SJCRH30 (cell line): ENCODE measurements around the gene MAP4K3. TPM values are rescaled to one million over a fixed set of nuclear protein-coding genes. Genes with fewer than 3 reads are reported as not detected.

ENCODE experiments used
- DNase-seq, 2 experiments: peaks; one replicate each; pipeline ENCODE4 v3.0.0-alpha.2; 2015 to 2020
- H3K27ac ChIP-seq: fragments of 250-450 bp; sonication (Bioruptor Pico); 2 replicates; pipeline ENCODE4 v1.5.1; 2020; ENCODE audit warnings: mild to moderate bottlenecking, moderate library complexity
- H3K27me3 ChIP-seq: fragments of 250-450 bp; sonication (Bioruptor Pico); 2 replicates; pipeline ENCODE4 v1.5.1; 2020; ENCODE audit warnings: mild to moderate bottlenecking, moderate library complexity
- H3K36me3 ChIP-seq: fragments of 250-450 bp; sonication (Bioruptor Pico); 2 replicates; pipeline ENCODE4 v1.5.1; 2020; ENCODE audit warnings: mild to moderate bottlenecking, moderate library complexity
- H3K4me1 ChIP-seq: fragments of 250-450 bp; sonication (Bioruptor Pico); 2 replicates; pipeline ENCODE4 v1.5.1; 2020; ENCODE audit warnings: mild to moderate bottlenecking, moderate library complexity
- H3K4me3 ChIP-seq: fragments of 250-450 bp; sonication (Bioruptor Pico); 2 replicates; pipeline ENCODE4 v1.5.1; 2020; ENCODE audit warnings: mild to moderate bottlenecking, moderate library complexity
- H3K9me3 ChIP-seq: fragments of 250-450 bp; sonication (Bioruptor Pico); replicated peaks from 2 replicates; pipeline ENCODE4 v1.5.1; 2020; ENCODE audit warnings: mild to moderate bottlenecking, moderate library complexity
- total RNA-seq: library from RNA; depleted of rRNA; stranded (reverse); fragments of >200 nt; shearing (Covaris generic); gene quantifications from 2 replicates; pipeline ENCODE4 v1.2.3, GENCODE V29; 2014

Gene MAP4K3
- total RNA-seq, 1 experiment from 2014 or later, result 66.7 TPM

DNA sequence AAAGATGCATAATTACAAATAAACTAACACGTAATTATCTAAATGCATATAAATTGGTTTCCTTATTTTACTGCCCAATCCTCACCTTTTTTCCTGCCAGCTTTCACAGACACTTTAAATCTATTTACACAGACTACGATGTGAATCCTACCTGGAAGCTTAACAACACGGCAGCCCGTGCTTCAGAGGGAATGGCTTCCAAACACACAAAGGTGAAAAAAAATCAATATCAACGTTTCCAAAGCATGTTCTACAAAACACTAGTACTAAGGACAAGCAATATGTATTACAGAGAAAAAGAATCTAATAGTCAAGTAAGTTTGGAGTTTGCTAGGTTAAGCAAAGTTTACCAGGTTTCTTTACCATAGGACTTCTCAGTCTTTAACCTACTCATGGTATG is 4.4 kb downstream of the MAP4K3 start:
- DNase-seq, result no peak
- 0 out of 2 replicates have a peak, but pooled peaks cover 8% of the 10 kb centered on the region for H3K4me1 ChIP-seq
- peaks cover 5% of the 10 kb centered on the region for H3K36me3 ChIP-seq
- H3K27ac ChIP-seq, result no peak overlapping the region
- H3K4me3 ChIP-seq, result no peak overlapping the region
- no peaks in the 10 kb centered on the region for H3K27me3 ChIP-seq
- no peaks in the 10 kb centered on the region for H3K9me3 ChIP-seq

DNA sequence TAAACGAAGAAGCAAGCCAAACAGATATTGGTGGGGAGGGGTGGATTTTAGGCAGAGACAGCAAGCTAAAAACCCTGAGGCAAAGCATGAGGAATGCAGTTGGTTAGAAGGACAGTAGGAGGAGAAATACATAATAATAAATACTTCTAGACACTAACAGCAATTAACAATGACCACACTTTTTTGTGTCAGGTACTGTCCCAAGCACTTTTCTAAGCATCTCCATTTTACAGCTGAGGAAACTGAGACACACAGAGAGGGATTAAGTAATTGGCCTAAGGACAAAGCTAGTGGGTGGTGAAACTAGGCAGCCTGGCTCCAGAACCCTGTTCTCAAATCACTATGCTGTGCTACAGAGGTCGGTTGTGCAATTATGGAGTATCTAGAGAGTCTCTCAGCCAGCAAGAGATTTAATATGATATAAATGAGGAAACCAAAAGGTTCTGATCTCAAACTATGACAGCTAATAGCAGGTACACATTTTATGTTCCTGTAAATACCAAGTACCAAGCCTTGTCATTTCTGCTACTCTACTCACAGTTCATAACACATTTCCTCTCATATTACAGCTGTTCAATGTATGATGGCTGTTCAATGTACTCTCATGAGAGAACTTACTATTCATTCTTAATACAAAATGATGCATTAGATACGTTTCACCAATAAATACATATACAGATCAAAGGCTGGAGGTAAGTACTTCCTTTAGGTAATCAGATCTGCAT is 5.3 kb downstream of the MAP4K3 start:
- Histone ChIP-seq H3K4me1 (0 out of 2 replicates have a peak, but pooled peaks cover 9% of the 10 kb centered on the region), H3K9me3 (no peaks in the 10 kb centered on the region), H3K36me3 (peaks cover 5% of the 10 kb centered on the region), H3K27me3 (no peaks in the 10 kb centered on the region), H3K27ac (no peak overlapping the region), H3K4me3 (no peak overlapping the region)
- DNase-seq, result peak in 1 of 2 experiments; percentile 19

DNA sequence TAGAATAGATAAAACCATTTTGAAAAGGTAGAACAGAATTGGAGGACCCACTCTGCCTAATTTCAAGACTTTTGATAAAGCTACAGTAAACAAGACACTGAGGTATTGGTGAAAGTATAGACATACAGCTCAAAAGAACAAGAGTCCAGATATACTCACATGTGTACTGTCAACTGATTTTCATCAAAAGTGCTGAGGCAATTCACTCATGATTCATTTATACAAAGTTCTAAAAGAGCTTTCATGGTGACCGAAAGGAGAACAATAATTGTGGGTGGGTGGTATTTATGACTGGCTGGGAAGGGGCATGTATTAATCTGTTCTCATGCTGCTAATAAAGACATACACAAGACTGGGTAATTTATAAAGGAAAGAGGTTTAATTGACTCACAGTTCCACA is 7.3 kb downstream of the MAP4K3 start:
- peaks cover 16% of the 10 kb centered on the region for H3K4me1 ChIP-seq
- H3K27ac ChIP-seq, result no peak overlapping the region
- no peaks in the 10 kb centered on the region for H3K27me3 ChIP-seq
- no peak for DNase-seq
- peaks cover 5% of the 10 kb centered on the region for H3K36me3 ChIP-seq
- H3K4me3 ChIP-seq, result no peak overlapping the region
- H3K9me3 ChIP-seq, result no peaks in the 10 kb centered on the region

GRCh38 chr2:39424951-39425350 is 12.1 kb downstream of the MAP4K3 start:
- Histone ChIP-seq H3K27ac (no peak overlapping the region), H3K4me3 (no peak overlapping the region)
- DNase-seq, result no peak

DNA sequence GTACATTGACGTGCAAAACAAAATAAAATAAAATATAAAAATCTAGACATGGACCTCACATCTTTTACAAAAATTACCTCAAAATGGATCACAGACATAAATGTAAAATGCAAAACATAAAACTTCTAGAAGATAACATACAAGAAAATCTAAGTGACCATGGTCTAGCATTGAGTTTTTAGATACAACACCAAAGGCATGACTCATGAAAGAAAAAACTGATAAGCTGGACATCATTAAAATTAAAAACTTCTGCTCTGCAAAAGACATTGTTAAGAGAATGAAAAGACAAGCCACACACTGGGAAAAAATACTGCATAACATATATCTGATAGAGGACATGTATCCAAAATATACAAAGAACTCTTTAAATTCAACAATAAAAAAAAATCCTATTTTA is 14.4 kb downstream of the MAP4K3 start:
- DNase-seq, result no peak
- no peaks in the 10 kb centered on the region for H3K36me3 ChIP-seq
- H3K27ac ChIP-seq, result no peak overlapping the region
- H3K4me1 ChIP-seq, result peaks cover 8% of the 10 kb centered on the region
- no peaks in the 10 kb centered on the region for H3K9me3 ChIP-seq
- no peaks in the 10 kb centered on the region for H3K27me3 ChIP-seq
- H3K4me3 ChIP-seq, result no peak overlapping the region

More at GRCh38 chr2:39424951-39425350, 12.1 kb downstream of the MAP4K3 start:
- Histone ChIP-seq H3K36me3 (peaks cover 5% of the 10 kb centered on the region), H3K9me3 (no peaks in the 10 kb centered on the region), H3K4me1 (peaks cover 8% of the 10 kb centered on the region), H3K27me3 (no peaks in the 10 kb centered on the region)

GRCh38 chr2:39421354-39421753 is 15.7 kb downstream of the MAP4K3 start:
- H3K27me3 ChIP-seq, result no peaks in the 10 kb centered on the region
- H3K4me1 ChIP-seq, result peaks cover 4% of the 10 kb centered on the region
- no peak overlapping the region for H3K27ac ChIP-seq
- no peak overlapping the region for H3K4me3 ChIP-seq
- no peaks in the 10 kb centered on the region for H3K9me3 ChIP-seq
- DNase-seq, result no peak
- no peaks in the 10 kb centered on the region for H3K36me3 ChIP-seq

- no peaks in the 10 kb centered on the region for H3K36me3 ChIP-seq
- H3K4me1 ChIP-seq, result no peaks in the 10 kb centered on the region
- no peaks in the 10 kb centered on the region for H3K9me3 ChIP-seq
- no peak for DNase-seq
- H3K27ac ChIP-seq, result no peak overlapping the region
- no peak overlapping the region for H3K4me3 ChIP-seq
- no peaks in the 10 kb centered on the region for H3K27me3 ChIP-seq
These were observed 17.5 kb downstream of the MAP4K3 start for GRCh38 chr2:39419282-39420223.

- Histone ChIP-seq H3K4me1 (no peaks in the 10 kb centered on the region), H3K27me3 (no peaks in the 10 kb centered on the region), H3K27ac (no peak overlapping the region), H3K4me3 (no peak overlapping the region), H3K9me3 (no peaks in the 10 kb centered on the region), H3K36me3 (no peaks in the 10 kb centered on the region)
- DNase-seq, result no peak
These were observed 18.6 kb downstream of the MAP4K3 start for GRCh38 chr2:39418491-39418890.

DNA sequence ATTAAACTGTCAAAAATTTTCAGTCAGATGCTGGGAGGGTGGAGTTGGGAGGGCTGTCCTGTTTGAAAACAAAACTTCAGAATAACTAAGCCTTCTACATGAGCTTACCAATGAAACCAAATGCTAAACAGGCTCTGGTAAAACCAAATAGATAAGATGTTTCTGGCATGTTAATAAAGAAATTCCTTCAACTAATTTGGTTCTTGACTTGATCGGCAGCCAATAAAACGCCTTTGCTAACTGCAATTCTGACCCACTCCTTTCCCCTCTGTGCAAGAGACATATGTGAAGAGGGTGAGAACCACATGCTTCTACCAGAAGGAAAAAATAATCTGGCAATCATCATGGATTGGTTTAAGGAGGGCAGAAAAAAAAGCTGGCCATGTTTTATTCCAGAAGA is 20.9 kb downstream of the MAP4K3 start:
- H3K27me3 ChIP-seq, result no peaks in the 10 kb centered on the region
- no peaks in the 10 kb centered on the region for H3K36me3 ChIP-seq
- no peak for DNase-seq
- no peaks in the 10 kb centered on the region for H3K4me1 ChIP-seq
- no peaks in the 10 kb centered on the region for H3K9me3 ChIP-seq
- no peak overlapping the region for H3K27ac ChIP-seq
- no peak overlapping the region for H3K4me3 ChIP-seq

DNA sequence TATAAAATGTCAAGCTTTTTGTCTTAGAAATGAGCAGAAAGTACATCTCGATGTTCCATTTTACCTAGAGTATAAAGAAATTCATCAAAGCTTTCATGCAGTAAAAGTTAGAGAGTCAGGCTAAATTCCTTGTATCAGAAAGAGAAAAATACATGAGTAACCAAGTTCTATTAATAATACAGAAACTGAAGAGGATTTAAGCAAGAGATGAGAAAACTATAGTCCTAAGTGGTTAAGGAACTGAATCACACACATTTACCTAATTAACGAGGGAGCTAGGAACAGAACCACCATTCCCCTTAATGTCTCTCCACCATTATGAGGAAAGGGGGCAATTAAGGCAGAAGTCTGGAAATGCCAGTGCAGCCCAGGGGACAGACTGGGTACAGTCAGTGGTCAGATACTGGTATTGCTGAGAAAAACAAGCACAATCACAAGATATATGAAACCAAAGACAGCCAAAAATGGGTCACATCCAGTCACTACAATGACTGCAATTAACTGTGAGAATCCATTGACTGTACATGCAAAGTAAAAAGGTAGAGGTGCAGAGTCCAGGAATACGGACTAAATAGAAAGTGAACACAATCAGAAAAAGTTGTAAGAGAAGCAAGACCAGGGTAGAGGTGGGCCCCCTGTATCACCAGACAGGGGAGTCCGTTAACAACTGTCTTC is 23.9 kb downstream of the MAP4K3 start:
- Histone ChIP-seq H3K9me3 (no peaks in the 10 kb centered on the region), H3K4me1 (peaks cover 8% of the 10 kb centered on the region; the same call in 1 of the 2 replicates), H3K27ac (no peak overlapping the region), H3K4me3 (no peak overlapping the region), H3K27me3 (no peaks in the 10 kb centered on the region), H3K36me3 (no peaks in the 10 kb centered on the region)
- DNase-seq, result no peak

- no peak overlapping the region for H3K4me3 ChIP-seq
- peaks cover 8% of the 10 kb centered on the region; the same call in 1 of the 2 replicates for H3K4me1 ChIP-seq
- H3K27me3 ChIP-seq, result no peaks in the 10 kb centered on the region
- no peaks in the 10 kb centered on the region for H3K9me3 ChIP-seq
- H3K36me3 ChIP-seq, result no peaks in the 10 kb centered on the region
- DNase-seq, result no peak
- no peak overlapping the region for H3K27ac ChIP-seq
These were observed 25.7 kb downstream of the MAP4K3 start for GRCh38 chr2:39411181-39411944.

- peaks cover 8% of the 10 kb centered on the region; the same call in 1 of the 2 replicates for H3K4me1 ChIP-seq
- peak in 1 of 2 experiments; percentile 35 for DNase-seq
- no peak overlapping the region for H3K27ac ChIP-seq
- H3K27me3 ChIP-seq, result no peaks in the 10 kb centered on the region
- 0 out of 2 replicates have a peak, but pooled peaks cover 2% of the 10 kb centered on the region for H3K9me3 ChIP-seq
- H3K36me3 ChIP-seq, result no peaks in the 10 kb centered on the region
- no peak overlapping the region for H3K4me3 ChIP-seq
These were observed 27.2 kb downstream of the MAP4K3 start for GRCh38 chr2:39409697-39410389.

DNA sequence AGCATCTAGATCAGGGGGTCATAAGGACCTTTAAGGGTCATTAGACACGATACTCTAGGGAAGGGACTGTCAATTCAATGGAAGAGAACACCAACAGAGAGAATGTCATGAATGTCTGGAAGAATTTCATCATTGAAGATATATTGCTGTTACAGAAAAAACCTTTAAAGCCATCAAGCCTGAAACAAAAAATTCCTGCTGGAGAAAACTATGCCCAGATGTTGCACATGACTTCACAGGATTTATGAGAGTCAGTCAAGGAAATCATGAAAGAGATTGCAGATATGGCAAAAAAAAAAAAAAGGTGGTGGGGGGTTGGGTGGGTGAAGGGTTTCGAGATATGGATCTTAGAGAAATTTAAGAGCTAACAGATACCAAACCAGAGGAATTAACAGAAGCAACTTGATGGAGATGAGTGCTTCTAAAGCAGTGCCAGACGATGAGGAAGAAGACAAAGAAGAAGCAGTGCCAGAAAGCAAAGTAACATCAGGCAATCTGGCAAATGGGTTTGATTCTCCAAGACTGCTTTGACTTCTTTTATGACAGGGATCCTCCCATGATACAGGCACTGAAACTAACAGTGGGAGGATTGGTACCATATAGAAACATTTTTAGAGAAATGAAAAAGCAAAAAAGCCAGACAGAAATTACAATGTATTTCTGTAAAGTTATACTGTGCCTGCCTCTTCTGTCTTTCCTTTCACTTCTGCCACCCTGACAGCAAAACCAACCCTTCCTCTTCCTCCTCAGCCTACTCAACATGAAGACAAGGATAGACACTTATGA is 28.5 kb downstream of the MAP4K3 start:
- H3K9me3 ChIP-seq, result 0 out of 2 replicates have a peak, but pooled peaks cover 2% of the 10 kb centered on the region
- H3K4me1 ChIP-seq, result peaks cover 8% of the 10 kb centered on the region; the same call in 1 of the 2 replicates
- no peaks in the 10 kb centered on the region for H3K27me3 ChIP-seq
- DNase-seq, result no peak
- no peaks in the 10 kb centered on the region for H3K36me3 ChIP-seq
- H3K27ac ChIP-seq, result no peak overlapping the region
- H3K4me3 ChIP-seq, result no peak overlapping the region
